ENCODE data around the gene CEP78.

CEP78 gene

GRCh38 chr9:78304357-78304756 is 68.5 kb downstream of the CEP78 start:
- no peaks in the 10 kb centered on the region for H3K9me3 ChIP-seq (ENCODE audit: control insufficient read depth, insufficient read depth, low read depth, low read length)
- TF ChIP-seq ZNF580 (tag by site-specific recombination; IDR thresholded peaks at IDR 0.05) = no peak
- TF ChIP-seq ZNF223 (tag by site-specific recombination; IDR thresholded peaks at IDR 0.05) = no peak
- TF ChIP-seq ATF2 (tag by site-specific recombination; IDR thresholded peaks at IDR 0.05; ENCODE audit: low read depth) = no peak
- no peak for TF ChIP-seq ZNF184 (tag by site-specific recombination; IDR thresholded peaks at IDR 0.05)
- TF ChIP-seq ZBTB7A (tag by site-specific recombination; IDR thresholded peaks at IDR 0.05; ENCODE audit: low read depth) = no peak
- ChIA-PET POLR2A (interaction anchor here (0.9 to 1.5 kb wide), 2 partner anchors 8 to 9 kb away, joined by 3 to 10 read pairs; partner anchors contain the start of gene PSAT1), CTCF (interaction anchor here (0.6 kb wide), 1 partner anchor 8 kb away, joined by 3 read pairs; the partner anchor contains the start of gene PSAT1)
- H3K27ac ChIP-seq (ENCODE audit: extremely low read depth, low read depth, low read length) = no peak overlapping the region
- no peaks in the 10 kb centered on the region for H3K4me1 ChIP-seq (ENCODE audit: control insufficient read depth, insufficient read depth, low read length)
- no peak overlapping the region for H3K4me3 ChIP-seq (ENCODE audit: low read depth, low read length)
- peaks cover 13 to 87% of the 10 kb centered on the region in 2 experiments for H3K36me3 ChIP-seq (ENCODE audit: control insufficient read depth in 2 of 2, insufficient read depth in 1 of 2, low read length in 2 of 2)

- CTCF ChIA-PET = no interaction called here
- POLR2A ChIA-PET = no interaction called here
Measured at GRCh38 chr9:78306222-78307076, 70.6 kb downstream of the CEP78 start.

GRCh38 chr9:78307360-78307759 is 71.5 kb downstream of the CEP78 start:
- Histone ChIP-seq H3K27ac (ENCODE audit: extremely low read depth, low read depth, low read length) (no peak overlapping the region), H3K36me3 (ENCODE audit: control insufficient read depth in 2 of 2, insufficient read depth in 1 of 2, low read length in 2 of 2) (peaks cover 18 to 90% of the 10 kb centered on the region in 2 experiments; a peak in 2 of 3 replicates), H3K4me3 (ENCODE audit: low read depth, low read length) (no peak overlapping the region), H3K4me1 (ENCODE audit: control insufficient read depth, insufficient read depth, low read length) (no peaks in the 10 kb centered on the region), H3K9me3 (ENCODE audit: control insufficient read depth, insufficient read depth, low read depth, low read length) (no peaks in the 10 kb centered on the region)
- CTCF ChIA-PET = no interaction called here
- POLR2A ChIA-PET = no interaction called here
- TF ChIP-seq ZBTB20 (tag by site-specific recombination; IDR thresholded peaks at IDR 0.05) (no peak), ZNF10 (tag by site-specific recombination; IDR thresholded peaks at IDR 0.05) (no peak), ZNF174 (tag by site-specific recombination; IDR thresholded peaks at IDR 0.05) (no peak), ZNF776 (tag by site-specific recombination; IDR thresholded peaks at IDR 0.05; ENCODE audit: borderline replicate concordance) (no peak)

More at GRCh38 chr9:78306222-78307076, 70.6 kb downstream of the CEP78 start:
- no peaks in the 10 kb centered on the region for H3K4me1 ChIP-seq (ENCODE audit: control insufficient read depth, insufficient read depth, low read length)
- H3K27ac ChIP-seq (ENCODE audit: extremely low read depth, low read depth, low read length) = no peak overlapping the region
- no peak overlapping the region for H3K4me3 ChIP-seq (ENCODE audit: low read depth, low read length)
- TF ChIP-seq ZNF654 (tag by site-specific recombination; IDR thresholded peaks at IDR 0.05; ENCODE audit: low read depth) = no peak
- peaks cover 16 to 90% of the 10 kb centered on the region in 2 experiments for H3K36me3 ChIP-seq (ENCODE audit: control insufficient read depth in 2 of 2, insufficient read depth in 1 of 2, low read length in 2 of 2)
- H3K9me3 ChIP-seq (ENCODE audit: control insufficient read depth, insufficient read depth, low read depth, low read length) = no peaks in the 10 kb centered on the region

- no peaks in the 10 kb centered on the region for H3K4me1 ChIP-seq (ENCODE audit: control insufficient read depth, insufficient read depth, low read length)
- peaks cover 22 to 78% of the 10 kb centered on the region in 2 experiments; a peak in 2 of 3 replicates for H3K36me3 ChIP-seq (ENCODE audit: control insufficient read depth in 2 of 2, insufficient read depth in 1 of 2, low read length in 2 of 2)
- no peak overlapping the region for H3K27ac ChIP-seq (ENCODE audit: extremely low read depth, low read depth, low read length)
- CTCF ChIA-PET = no interaction called here
- H3K9me3 ChIP-seq (ENCODE audit: control insufficient read depth, insufficient read depth, low read depth, low read length) = no peaks in the 10 kb centered on the region
- POLR2A ChIA-PET = interaction anchor here (1.2 to 8.6 kb wide), 2 partner anchors 11 to 36 kb away, joined by 3 to 70 read pairs; partner anchors contain the start of gene PSAT1
- no peak overlapping the region for H3K4me3 ChIP-seq (ENCODE audit: low read depth, low read length)
- no peak for TF ChIP-seq ZNF362 (tag by site-specific recombination; IDR thresholded peaks at IDR 0.05)
- no peak for TF ChIP-seq RBAK (tag by site-specific recombination; IDR thresholded peaks at IDR 0.05)
- no peak for TF ChIP-seq KLF16 (tag by site-specific recombination; IDR thresholded peaks at IDR 0.05)
- TF ChIP-seq ZNF660 (tag by site-specific recombination; IDR thresholded peaks at IDR 0.05) = no peak
- no peak for TF ChIP-seq ZNF639 (tag by site-specific recombination; IDR thresholded peaks at IDR 0.05)
- TF ChIP-seq ZBTB1 (tag by site-specific recombination; IDR thresholded peaks at IDR 0.05) = no peak
- TF ChIP-seq HOXD13 (CRISPR knock-in tag; IDR thresholded peaks at IDR 0.05; ENCODE audit: borderline replicate concordance) = no peak
- TF ChIP-seq ZNF214 (tag by site-specific recombination; IDR thresholded peaks at IDR 0.05; ENCODE audit: borderline replicate concordance) = no peak
- no peak for TF ChIP-seq ZNF692 (tag by site-specific recombination; IDR thresholded peaks at IDR 0.05)
- TF ChIP-seq WT1 (tag by site-specific recombination; IDR thresholded peaks at IDR 0.05) = no peak
Measured at GRCh38 chr9:78309066-78309465, 73.2 kb downstream of the CEP78 start.

All from HEK293 (cell line).